HL-60 (cell line): Measurements from ENCODE around the gene SKP2.

Experiments used
- GABPA ChIP-seq: IDR thresholded peaks from 2 replicates; pipeline ENCODE4 v1.6.1; 2012; ENCODE audit warnings: low read depth
- POLR2AphosphoS5 ChIP-seq: IDR thresholded peaks from 2 replicates; pipeline ENCODE4 v1.6.1; 2012; ENCODE audit warnings: low read depth
- SPI1 ChIP-seq: IDR thresholded peaks from 2 replicates; pipeline ENCODE4 v1.6.1; 2012; ENCODE audit warnings: low read depth, mild to moderate bottlenecking, borderline replicate concordance
- TF ChIP-seq, protein P1 (sequence below): IDR thresholded peaks from one replicate; pipeline ENCODE4 v1.5.1; 2011; ENCODE audit warnings: low read length, control low read depth, inconsistent platforms; ENCODE audit not compliant: insufficient read depth
- TF ChIP-seq, protein P2 (sequence below): IDR thresholded peaks from 2 replicates; pipeline ENCODE4 v1.6.1; 2012; ENCODE audit warnings: low read depth; ENCODE audit not compliant: insufficient replicate concordance

DNA sequence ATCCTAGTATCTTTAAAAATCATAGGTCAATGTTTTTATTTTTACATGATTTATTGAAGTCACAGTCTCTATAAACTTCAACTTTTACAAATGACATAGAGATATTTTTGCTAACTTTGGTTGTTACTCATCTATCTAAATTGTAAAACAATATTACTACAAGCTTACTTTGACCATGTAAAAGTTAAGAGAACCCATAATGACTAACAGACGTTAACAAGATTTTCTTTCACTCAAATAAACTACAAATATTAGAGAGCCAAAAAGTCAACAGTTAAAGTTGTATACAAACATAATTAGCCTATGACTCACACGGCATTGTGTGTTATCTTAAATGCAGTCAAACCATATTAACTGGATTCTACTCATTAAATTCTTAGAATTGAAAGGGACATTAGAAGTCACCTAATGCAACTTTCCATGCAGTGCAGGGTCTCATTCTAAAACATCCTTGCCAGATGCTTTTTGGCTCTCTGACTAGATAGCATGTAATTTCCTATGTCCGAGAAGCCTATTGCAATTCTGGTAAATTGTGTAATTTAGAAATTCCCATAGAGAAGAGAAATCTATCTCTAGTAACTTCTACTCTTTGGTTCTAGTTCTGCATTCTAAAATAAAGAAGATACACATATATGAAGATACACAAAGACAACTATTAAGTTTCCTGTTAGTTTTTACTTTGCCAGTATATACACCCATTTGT lies 43.0 kb upstream of the SKP2 start:
- TF ChIP-seq, protein P1, sequence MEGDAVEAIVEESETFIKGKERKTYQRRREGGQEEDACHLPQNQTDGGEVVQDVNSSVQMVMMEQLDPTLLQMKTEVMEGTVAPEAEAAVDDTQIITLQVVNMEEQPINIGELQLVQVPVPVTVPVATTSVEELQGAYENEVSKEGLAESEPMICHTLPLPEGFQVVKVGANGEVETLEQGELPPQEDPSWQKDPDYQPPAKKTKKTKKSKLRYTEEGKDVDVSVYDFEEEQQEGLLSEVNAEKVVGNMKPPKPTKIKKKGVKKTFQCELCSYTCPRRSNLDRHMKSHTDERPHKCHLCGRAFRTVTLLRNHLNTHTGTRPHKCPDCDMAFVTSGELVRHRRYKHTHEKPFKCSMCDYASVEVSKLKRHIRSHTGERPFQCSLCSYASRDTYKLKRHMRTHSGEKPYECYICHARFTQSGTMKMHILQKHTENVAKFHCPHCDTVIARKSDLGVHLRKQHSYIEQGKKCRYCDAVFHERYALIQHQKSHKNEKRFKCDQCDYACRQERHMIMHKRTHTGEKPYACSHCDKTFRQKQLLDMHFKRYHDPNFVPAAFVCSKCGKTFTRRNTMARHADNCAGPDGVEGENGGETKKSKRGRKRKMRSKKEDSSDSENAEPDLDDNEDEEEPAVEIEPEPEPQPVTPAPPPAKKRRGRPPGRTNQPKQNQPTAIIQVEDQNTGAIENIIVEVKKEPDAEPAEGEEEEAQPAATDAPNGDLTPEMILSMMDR, result no peak
- TF ChIP-seq SPI1 (no peak), POLR2AphosphoS5 (no peak), GABPA (no peak)
- TF ChIP-seq, protein P2, sequence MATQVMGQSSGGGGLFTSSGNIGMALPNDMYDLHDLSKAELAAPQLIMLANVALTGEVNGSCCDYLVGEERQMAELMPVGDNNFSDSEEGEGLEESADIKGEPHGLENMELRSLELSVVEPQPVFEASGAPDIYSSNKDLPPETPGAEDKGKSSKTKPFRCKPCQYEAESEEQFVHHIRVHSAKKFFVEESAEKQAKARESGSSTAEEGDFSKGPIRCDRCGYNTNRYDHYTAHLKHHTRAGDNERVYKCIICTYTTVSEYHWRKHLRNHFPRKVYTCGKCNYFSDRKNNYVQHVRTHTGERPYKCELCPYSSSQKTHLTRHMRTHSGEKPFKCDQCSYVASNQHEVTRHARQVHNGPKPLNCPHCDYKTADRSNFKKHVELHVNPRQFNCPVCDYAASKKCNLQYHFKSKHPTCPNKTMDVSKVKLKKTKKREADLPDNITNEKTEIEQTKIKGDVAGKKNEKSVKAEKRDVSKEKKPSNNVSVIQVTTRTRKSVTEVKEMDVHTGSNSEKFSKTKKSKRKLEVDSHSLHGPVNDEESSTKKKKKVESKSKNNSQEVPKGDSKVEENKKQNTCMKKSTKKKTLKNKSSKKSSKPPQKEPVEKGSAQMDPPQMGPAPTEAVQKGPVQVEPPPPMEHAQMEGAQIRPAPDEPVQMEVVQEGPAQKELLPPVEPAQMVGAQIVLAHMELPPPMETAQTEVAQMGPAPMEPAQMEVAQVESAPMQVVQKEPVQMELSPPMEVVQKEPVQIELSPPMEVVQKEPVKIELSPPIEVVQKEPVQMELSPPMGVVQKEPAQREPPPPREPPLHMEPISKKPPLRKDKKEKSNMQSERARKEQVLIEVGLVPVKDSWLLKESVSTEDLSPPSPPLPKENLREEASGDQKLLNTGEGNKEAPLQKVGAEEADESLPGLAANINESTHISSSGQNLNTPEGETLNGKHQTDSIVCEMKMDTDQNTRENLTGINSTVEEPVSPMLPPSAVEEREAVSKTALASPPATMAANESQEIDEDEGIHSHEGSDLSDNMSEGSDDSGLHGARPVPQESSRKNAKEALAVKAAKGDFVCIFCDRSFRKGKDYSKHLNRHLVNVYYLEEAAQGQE, result no peak
